Measurements from ENCODE around the gene ZNF804B.

DNA sequence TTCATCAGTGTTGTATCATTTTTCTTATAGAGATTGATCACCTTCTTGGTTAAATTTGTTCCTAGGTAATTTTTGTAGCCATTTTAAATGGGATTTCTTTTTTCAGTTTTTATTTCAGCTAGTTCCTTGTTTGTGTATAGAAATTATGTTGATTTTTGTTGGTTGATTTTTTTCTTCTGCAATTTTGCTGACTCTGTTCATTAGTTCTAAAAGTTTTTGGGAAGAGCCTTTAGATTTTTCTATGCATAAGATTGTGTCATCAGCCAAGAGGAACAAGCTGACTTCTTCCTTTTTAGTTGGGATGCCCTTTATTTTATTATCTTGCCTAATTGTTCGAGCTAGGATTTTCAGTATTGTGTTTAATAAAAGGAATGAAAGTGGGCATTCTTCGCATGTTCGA lies 258.2 kb downstream of the ZNF804B start:
- TF ChIP-seq POLR2A (IDR thresholded peaks at IDR 0.05; ENCODE audit: low read length) (no peak), GATA1 (IDR thresholded peaks at IDR 0.05; ENCODE audit: low read depth, low read length) (no peak)
